ENCODE data around the gene IDUA. TPM values are rescaled to one million over a fixed set of nuclear protein-coding genes. Genes with fewer than 3 reads are reported as not detected.
A peak's percentile ranks its signal among the peaks of the same experiment; 100 is the strongest.
"Not testable (repeated sequence)": the region's sequence is repeated elsewhere in the genome, so short reads cannot be mapped to it uniquely, and the experiment has no call there.

Gene IDUA
- total RNA-seq, 1 donor from 2014 or later = 21.0 TPM

DNA sequence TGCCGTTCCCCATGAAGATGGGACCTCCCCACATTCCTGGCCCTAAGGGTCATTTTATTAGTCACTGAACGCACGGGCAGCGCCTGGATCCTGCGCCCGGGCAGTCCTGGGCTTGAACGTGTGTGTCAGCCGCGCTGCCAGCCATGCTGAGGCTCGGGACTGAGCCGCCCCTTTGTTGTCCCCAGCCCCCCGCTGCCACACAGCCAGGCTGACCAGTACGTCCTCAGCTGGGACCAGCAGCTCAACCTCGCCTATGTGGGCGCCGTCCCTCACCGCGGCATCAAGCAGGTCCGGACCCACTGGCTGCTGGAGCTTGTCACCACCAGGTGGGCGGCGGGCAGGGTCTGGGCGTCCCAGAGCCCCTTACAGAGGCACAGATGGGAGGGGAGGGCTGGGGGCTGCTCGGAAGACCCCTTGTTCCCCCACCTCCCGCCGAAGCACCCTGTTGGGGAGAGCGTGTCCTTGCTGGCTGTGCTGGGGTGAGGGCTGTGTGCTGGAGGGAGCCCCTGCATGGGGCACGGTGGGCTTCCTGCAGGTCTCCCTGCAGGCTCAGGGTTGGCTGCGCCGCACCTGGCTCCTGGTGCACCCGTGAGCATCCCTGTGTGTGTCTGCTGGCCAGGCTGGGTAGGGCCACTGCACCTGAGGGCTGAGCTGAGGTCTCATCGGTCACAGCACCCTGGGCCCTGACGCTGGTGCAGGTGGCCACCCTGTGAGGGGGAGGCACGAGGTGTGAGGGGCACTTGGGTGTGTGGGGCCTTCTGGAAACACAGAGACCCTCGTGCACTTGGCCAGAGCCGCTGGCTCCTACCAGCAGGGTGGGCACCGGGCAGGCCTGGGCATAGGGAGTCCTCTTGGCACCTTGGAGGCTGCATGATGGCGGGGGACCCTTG lies 1.0 kb downstream of the IDUA start:
- DNase-seq (ENCODE audit: low read depth) = peak; percentile 63

DNA sequence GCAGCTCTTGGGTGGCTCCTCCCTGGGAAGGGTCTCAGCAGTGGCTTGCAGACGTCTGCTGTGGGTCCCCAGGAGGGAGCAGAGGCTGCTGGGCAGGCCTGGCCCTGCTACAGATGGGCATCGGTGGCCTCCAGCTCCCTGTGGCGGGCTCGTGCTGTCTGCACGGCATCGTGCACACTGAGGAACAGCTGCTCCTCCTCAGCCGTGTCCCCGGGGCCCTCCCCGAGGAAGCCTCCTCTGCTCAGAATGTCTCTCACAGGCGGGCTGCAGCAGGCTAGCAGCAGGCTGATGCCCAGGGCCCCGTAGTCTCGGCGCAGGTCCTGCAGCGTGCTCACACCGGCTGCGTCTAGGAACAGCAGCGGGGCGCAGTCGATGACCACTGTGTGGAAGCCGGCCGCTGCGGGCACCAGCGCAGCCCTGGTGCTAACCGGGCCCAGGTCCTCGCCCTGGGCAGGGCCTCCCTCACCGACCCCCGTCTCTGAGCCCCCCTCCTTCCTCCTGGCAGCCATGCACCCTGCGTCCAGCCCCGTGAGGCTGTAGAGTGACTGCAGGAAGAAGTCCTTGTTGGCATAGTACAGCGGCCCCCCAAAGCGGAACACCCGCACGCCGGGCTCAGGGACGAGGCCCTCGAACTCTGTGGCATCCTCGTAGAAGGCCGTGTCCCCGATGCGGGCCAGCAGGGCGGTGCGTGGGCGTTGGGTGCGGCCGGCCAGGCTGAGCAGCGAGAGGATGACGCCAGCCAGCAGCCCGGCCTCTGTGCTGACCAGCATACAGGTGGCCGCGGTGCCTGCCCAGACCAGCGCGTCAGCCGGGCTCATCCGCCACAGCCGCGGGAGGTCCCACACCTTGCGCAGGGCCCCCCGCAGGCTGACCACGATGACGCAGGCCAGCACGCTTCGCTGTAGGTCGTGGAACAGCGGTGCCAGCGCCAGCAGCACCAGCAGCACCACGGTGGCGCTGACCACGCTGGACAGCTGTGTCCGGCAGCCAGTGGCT lies 2.2 kb downstream of the IDUA start:
- DNase-seq (ENCODE audit: low read depth) = no peak

GRCh38 chr4:989722-990471 lies 3.1 kb downstream of the IDUA start:
- DNase-seq (ENCODE audit: low read depth) = no peak

- DNase-seq (ENCODE audit: low read depth) = no peak
Measured at GRCh38 chr4:990746-991367, 4.0 kb downstream of the IDUA start.

DNA sequence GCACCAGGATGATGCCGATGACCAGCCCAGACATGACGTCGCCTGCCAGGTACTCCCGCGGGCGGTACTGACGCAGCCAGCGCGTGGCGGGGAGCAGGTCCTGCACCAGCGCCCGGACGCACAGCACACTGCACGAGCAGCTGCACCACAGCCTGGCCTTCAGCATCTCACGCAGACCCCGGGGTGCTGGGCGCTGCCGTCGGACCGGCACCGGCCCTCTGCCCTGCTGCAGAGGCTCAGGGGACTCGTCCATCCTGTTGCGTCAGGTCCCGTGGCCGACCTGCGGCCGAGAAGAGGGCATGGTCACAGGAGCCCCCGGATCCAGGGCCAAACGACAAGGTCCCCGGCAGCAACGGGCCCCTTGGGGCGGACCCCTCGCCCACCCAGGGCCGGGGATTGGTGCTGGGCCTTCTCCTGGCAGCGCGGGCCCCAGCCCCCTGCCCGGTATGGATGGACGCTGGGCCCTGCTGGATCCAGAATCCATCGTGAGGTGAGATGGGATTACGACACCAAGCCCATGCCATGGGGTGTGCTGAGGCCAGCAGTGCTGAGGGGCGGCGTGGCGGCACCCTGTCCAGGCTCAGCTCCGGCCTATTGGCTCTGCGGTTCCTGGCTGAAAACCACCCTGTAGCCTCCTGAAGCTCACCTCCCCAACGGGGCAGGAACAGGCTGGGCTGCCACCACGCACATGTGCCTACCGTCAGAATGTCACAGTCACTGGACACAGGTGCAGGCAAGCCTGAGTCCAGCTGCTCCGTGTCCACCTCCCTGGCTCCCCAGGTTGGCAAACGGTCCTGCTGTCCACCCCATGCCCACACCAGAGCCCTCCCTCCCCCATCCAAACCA lies 4.8 kb downstream of the IDUA start:
- DNase-seq (ENCODE audit: low read depth) = no peak

DNA sequence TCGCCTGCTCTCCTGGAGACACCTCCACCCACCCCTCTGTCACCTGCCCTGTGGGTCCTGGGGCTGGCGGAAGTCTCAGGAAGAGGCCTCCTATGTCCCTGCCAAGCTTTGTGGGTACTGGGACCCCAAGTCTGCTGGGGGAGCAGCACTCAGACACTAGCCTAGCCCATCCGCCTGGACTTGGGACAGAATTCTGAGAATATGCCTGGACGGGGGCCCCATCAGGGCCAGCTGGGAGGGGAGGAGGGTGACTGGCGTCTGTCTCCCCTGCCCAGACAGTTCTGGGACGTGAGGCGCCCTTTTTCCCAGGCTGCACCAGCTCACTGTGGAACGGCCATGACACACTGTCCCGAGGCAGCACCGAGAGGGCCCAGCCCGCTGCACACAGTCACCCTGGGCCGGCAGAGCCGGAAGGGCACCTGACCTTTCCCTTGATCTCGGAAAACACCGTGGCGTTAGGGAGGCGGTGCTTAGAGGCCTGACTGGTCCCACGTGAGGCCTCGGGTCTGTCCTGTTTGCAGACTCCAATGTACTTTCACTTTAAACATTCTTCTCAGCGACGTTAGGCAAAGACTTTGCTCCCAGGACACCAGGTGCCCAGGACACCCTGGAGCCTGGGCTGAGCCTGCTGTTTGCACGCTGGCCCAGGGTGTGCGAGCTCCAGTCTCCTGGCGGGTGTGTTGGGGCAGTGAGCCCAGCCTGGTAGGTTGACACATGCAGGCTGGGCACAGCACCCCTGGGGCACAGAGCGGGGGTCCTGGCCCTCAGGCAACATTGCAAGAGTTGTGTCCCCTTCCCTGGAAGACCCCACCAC lies 5.7 kb downstream of the IDUA start:
- peak; percentile 90 for DNase-seq (ENCODE audit: low read depth)

- peak; percentile 85 for DNase-seq (ENCODE audit: low read depth)
Measured at GRCh38 chr4:993111-994029, 6.5 kb downstream of the IDUA start, which contains the start of gene SLC26A1. SLC26A1 (minus strand) TSS chr4:993404; CDS start chr4:991703, 1,701 bp downstream.

- DNase-seq (ENCODE audit: low read depth) = no peak
Measured at GRCh38 chr4:995311-996026, 8.6 kb downstream of the IDUA start.

- no peak for DNase-seq (ENCODE audit: low read depth)
Measured at GRCh38 chr4:996030-996996, 9.5 kb downstream of the IDUA start.

DNA sequence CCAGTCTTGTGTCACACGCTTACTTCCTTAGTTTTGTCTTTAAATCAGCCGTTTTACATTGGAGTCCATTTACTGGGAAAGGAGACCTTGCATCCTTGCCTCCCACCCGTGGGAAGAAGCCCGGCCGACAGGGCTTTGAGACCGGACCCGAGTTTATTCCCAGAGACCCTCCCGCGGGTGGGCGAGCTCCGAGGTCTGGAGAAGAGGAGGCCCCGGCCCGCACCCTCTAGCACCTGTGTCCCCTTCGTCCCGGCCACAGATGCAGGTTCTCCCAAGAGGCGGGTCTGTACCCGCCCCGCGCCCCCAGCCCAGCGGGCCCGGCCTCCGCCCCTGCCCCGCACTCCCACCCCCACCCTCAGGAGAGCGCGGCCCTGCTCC lies 10.1 kb downstream of the IDUA start:
- DNase-seq (ENCODE audit: low read depth) = no peak

GRCh38 chr4:997375-998071 lies 10.7 kb downstream of the IDUA start:
- no peak for DNase-seq (ENCODE audit: low read depth)

GRCh38 chr4:998096-998691 lies 11.3 kb downstream of the IDUA start:
- DNase-seq (ENCODE audit: low read depth) = no peak

DNA sequence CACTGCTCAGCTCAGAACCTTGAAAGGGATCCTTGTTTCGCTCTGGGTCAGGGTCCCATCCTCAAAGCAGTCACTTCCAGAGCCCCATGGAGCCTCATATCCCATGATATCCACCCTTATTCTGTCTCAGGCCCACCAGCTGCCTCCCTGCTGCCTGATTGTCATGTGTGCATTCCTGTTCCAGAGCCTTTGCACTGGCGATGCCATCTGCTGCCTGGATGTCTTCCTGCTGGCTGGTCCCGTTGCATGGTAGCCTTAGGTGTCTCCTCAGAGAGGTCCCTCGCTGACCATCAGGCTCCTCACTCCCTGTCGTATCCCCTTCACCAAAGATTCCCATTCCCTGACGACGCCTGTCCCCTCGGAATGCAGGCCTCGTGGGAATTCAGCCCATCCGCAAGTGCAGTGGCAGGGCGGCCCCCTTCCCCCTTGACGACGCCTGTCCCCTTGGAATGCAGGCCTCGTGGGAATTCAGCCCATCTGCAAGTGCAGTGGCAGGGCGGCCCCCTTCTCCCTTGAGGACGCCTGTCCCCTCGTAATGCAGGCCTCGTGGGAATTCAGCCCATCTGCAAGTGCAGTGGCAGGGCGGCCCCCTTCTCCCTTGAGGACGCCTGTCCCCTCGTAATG lies 12.5 kb downstream of the IDUA start:
- DNase-seq (ENCODE audit: low read depth) = not testable (repeated sequence)

- no peak for DNase-seq (ENCODE audit: low read depth)
Measured at GRCh38 chr4:999882-1000425, 13.1 kb downstream of the IDUA start.
